Trophoblast cell (in vitro differentiated cells and primary cell): Measurements from ENCODE around the gene THAP11.

Experiments
- DNase-seq, 2 donors: peaks; one replicate each; pipeline ENCODE4 v3.0.0-alpha.2; 2016
- H2AFZ ChIP-seq: 2 replicates; pipeline ENCODE4 v1.6.1; 2013; ENCODE audit warnings: low read length, moderate library complexity, mild to moderate bottlenecking; ENCODE audit not compliant: insufficient read depth, poor library complexity
- H2AK5ac ChIP-seq: 2 replicates; pipeline ENCODE4 v1.6.1; 2013; ENCODE audit warnings: mild to moderate bottlenecking, low read length
- H2BK120ac ChIP-seq: 2 replicates; pipeline ENCODE4 v1.6.1; 2013; ENCODE audit warnings: low read length, mild to moderate bottlenecking, moderate library complexity; ENCODE audit not compliant: insufficient read depth, poor library complexity
- H2BK12ac ChIP-seq: 2 replicates; pipeline ENCODE4 v1.6.1; 2013; ENCODE audit warnings: mild to moderate bottlenecking, low read length, moderate library complexity
- H2BK5ac ChIP-seq: 2 replicates; pipeline ENCODE4 v1.6.1; 2013; ENCODE audit warnings: low read length, low read depth, moderate library complexity, mild to moderate bottlenecking; ENCODE audit not compliant: poor library complexity
- H3K14ac ChIP-seq: 2 replicates; pipeline ENCODE4 v1.6.1; 2013; ENCODE audit warnings: mild to moderate bottlenecking, low read length
- H3K18ac ChIP-seq: 2 replicates; pipeline ENCODE4 v1.6.1; 2013; ENCODE audit warnings: mild to moderate bottlenecking, low read length
- H3K23ac ChIP-seq: 2 replicates; pipeline ENCODE4 v1.6.1; 2013; ENCODE audit warnings: low read length
- H3K27ac ChIP-seq: 2 replicates; pipeline ENCODE4 v1.5.1; 2013; ENCODE audit warnings: low read depth, mild to moderate bottlenecking, inconsistent platforms, low read length, moderate library complexity
- H3K27me3 ChIP-seq: 2 replicates; pipeline ENCODE4 v1.6.1; 2013; ENCODE audit warnings: inconsistent platforms, mild to moderate bottlenecking, low read length, moderate library complexity; ENCODE audit not compliant: insufficient read depth
- H3K36me3 ChIP-seq, 2 experiments: 1 replicate in 1 of 2; 2 replicates in 1 of 2; pipeline ENCODE4 v1.6.1; 2013; ENCODE audit warnings: low read length in 2 of 2, mild to moderate bottlenecking in 2 of 2, moderate library complexity in 1 of 2; ENCODE audit not compliant: insufficient read depth in 2 of 2, control insufficient read depth in 1 of 2
- H3K4ac ChIP-seq: 2 replicates; pipeline ENCODE4 v1.6.1; 2013; ENCODE audit warnings: low read depth, mild to moderate bottlenecking, low read length, moderate library complexity
- H3K4me1 ChIP-seq, 2 experiments: 1 replicate in 1 of 2; 2 replicates in 1 of 2; pipeline ENCODE4 v1.6.1; 2013; ENCODE audit warnings: low read length in 2 of 2, mild to moderate bottlenecking in 2 of 2, moderate library complexity in 1 of 2; ENCODE audit not compliant: insufficient read depth in 2 of 2, control insufficient read depth in 1 of 2
- H3K4me2 ChIP-seq: 2 replicates; pipeline ENCODE4 v1.6.1; 2013; ENCODE audit warnings: inconsistent platforms, mild to moderate bottlenecking, low read length, moderate library complexity
- H3K4me3 ChIP-seq: 2 replicates; pipeline ENCODE4 v1.5.1; 2013; ENCODE audit warnings: mild to moderate bottlenecking, low read depth, low read length, inconsistent platforms
- H3K79me1 ChIP-seq: one replicate; pipeline ENCODE4 v1.6.1; 2013; ENCODE audit warnings: low read length
- H3K79me2 ChIP-seq: 2 replicates; pipeline ENCODE4 v1.6.1; 2013; ENCODE audit warnings: low read length, mild to moderate bottlenecking; ENCODE audit not compliant: control insufficient read depth, insufficient read depth, poor library complexity
- H3K9ac ChIP-seq: 2 replicates; pipeline ENCODE4 v1.6.1; 2013; ENCODE audit warnings: mild to moderate bottlenecking, low read length
- H3K9me3 ChIP-seq: 2 replicates; pipeline ENCODE4 v1.6.1; 2013; ENCODE audit warnings: low read depth, mild to moderate bottlenecking, control low read depth, inconsistent platforms, low read length; ENCODE audit not compliant: insufficient read depth
- H4K12ac ChIP-seq: 2 replicates; pipeline ENCODE4 v1.6.1; 2013; ENCODE audit warnings: low read depth, mild to moderate bottlenecking, low read length, moderate library complexity
- H4K8ac ChIP-seq: 2 replicates; pipeline ENCODE4 v1.6.1; 2013; ENCODE audit warnings: low read depth, mild to moderate bottlenecking, low read length, moderate library complexity
- H4K91ac ChIP-seq: one replicate; pipeline ENCODE4 v1.6.1; 2013; ENCODE audit warnings: low read depth, mild to moderate bottlenecking, low read length, moderate library complexity
- WGBS: extraction: QIAGEN DNeasy Blood & Tissue Kit; methylation state at CpG from one replicate; pipeline ENCODE4 v1.1.7; 2013; ENCODE audit warnings: missing lambda C conversion rate; ENCODE audit not compliant: insufficient read length, insufficient coverage; ENCODE audit errors: extremely low coverage; 5-methylcytosine and 5-hydroxymethylcytosine counted together

The THAP11 gene

GRCh38 chr16:67882374-67883145 is 40.4 kb downstream of the THAP11 start:
- H2BK5ac ChIP-seq, result no peak overlapping the region
- no CpG with 5 or more reads among the region's 18 CpGs for WGBS
- no peak overlapping the region for H4K12ac ChIP-seq
- no peak overlapping the region for H3K27ac ChIP-seq
- H3K9ac ChIP-seq, result no peak overlapping the region
- no peaks in the 10 kb centered on the region for H3K79me2 ChIP-seq
- no peak overlapping the region for H2BK12ac ChIP-seq
- peaks cover 2% of the 10 kb centered on the region for H3K79me1 ChIP-seq
- H4K91ac ChIP-seq, result no peak overlapping the region
- no peak overlapping the region for H3K18ac ChIP-seq
- DNase-seq, result no peak
- H3K4me2 ChIP-seq, result no peak overlapping the region
- peaks cover 68 to 69% of the 10 kb centered on the region in 2 experiments for H3K36me3 ChIP-seq
- H2AK5ac ChIP-seq, result no peak overlapping the region
- peaks cover 20 to 25% of the 10 kb centered on the region in 2 experiments for H3K4me1 ChIP-seq
- no peak overlapping the region for H3K14ac ChIP-seq
- H2BK120ac ChIP-seq, result no peak overlapping the region
- no peak overlapping the region for H2AFZ ChIP-seq
- no peak overlapping the region for H4K8ac ChIP-seq
- H3K4ac ChIP-seq, result no peak overlapping the region
- no peaks in the 10 kb centered on the region for H3K27me3 ChIP-seq
- no peak overlapping the region for H3K23ac ChIP-seq
- H3K4me3 ChIP-seq, result no peak overlapping the region
- peaks cover 4% of the 10 kb centered on the region for H3K9me3 ChIP-seq

DNA sequence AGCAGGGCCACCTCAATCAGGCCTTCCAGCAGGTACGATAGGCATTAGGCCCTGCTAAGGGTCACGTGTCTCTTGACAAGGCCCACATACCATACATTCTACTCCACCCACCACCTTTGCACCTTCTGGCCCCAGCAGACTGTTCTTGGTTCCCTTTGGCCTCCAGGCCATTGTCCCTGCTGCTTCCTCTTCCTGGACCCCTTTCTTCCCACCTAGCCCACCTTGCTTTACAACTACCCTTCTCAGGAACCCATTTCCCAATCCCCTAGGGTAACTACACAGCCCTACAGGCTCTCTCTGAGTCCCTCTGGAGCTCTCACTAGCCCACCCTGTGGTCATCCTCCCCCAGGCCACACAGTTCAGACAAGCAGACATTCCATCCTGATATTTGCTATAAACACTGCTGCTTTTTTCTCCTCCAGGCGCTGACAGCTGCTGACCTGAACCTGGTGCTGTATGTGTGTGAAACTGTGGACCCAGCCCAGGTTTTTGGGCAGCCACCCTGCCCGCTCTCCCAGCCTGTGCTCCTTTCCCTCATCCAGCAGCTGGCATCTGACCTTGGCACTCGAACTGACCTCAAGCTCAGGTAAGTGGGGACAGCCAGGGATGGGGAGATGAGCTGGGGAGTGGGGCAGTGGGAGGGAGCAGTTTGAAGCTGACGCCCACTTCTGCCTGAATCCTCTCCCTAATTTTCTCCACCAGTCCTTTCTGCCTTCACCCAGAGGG is 41.2 kb downstream of the THAP11 start:
- peak overlapping the region; percentile 19 for H4K8ac ChIP-seq
- peak overlapping the region; percentile 7 for H3K4me2 ChIP-seq
- H3K79me2 ChIP-seq, result no peaks in the 10 kb centered on the region
- H3K4ac ChIP-seq, result no peak overlapping the region
- peak overlapping the region; percentile 37 for H3K27ac ChIP-seq
- no peak overlapping the region for H2AK5ac ChIP-seq
- no peak overlapping the region for H4K91ac ChIP-seq
- peak overlapping the region; percentile 54 for H3K14ac ChIP-seq
- H2AFZ ChIP-seq, result no peak overlapping the region
- peak overlapping the region; percentile 7 for H2BK5ac ChIP-seq
- no CpG with 5 or more reads among the region's 6 CpGs for WGBS
- H3K4me3 ChIP-seq, result no peak overlapping the region
- peaks cover 4% of the 10 kb centered on the region for H3K9me3 ChIP-seq
- H3K79me1 ChIP-seq, result peaks cover 2% of the 10 kb centered on the region
- DNase-seq, result peak; percentile 56 to 61
- H3K36me3 ChIP-seq, result peaks cover 60 to 62% of the 10 kb centered on the region in 2 experiments
- peak overlapping the region; percentile 18 for H2BK120ac ChIP-seq
- H3K27me3 ChIP-seq, result no peaks in the 10 kb centered on the region
- H4K12ac ChIP-seq, result peak overlapping the region; percentile 43
- peak overlapping the region; percentile 21 for H3K18ac ChIP-seq
- H2BK12ac ChIP-seq, result peak overlapping the region; percentile 27
- peaks cover 20 to 25% of the 10 kb centered on the region in 2 experiments for H3K4me1 ChIP-seq
- no peak overlapping the region for H3K23ac ChIP-seq
- H3K9ac ChIP-seq, result no peak overlapping the region

DNA sequence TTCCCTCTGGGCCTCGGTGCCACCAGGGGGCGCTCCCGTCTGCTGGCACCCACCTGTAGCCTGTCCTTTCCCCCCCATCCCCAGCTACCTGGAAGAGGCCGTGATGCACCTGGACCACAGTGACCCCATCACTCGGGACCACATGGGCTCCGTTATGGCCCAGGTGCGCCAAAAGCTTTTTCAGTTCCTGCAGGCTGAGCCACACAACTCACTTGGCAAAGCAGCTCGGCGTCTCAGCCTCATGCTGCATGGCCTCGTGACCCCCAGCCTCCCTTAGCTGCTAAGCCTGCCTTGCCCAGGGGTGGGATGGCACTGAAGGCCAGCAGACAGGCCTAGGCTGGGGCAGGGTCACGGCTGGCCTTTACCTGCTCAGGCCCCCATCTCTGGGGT is 41.7 kb downstream of the THAP11 start:
- Histone ChIP-seq H4K12ac (no peak overlapping the region), H4K91ac (no peak overlapping the region), H2BK120ac (no peak overlapping the region), H3K4me2 (no peak overlapping the region), H2BK5ac (no peak overlapping the region), H3K79me1 (peaks cover 2% of the 10 kb centered on the region), H2BK12ac (no peak overlapping the region), H2AFZ (no peak overlapping the region), H3K79me2 (no peaks in the 10 kb centered on the region), H3K14ac (no peak overlapping the region), H3K4ac (no peak overlapping the region), H3K23ac (no peak overlapping the region), H2AK5ac (no peak overlapping the region), H3K36me3 (peaks cover 55 to 56% of the 10 kb centered on the region in 2 experiments), H4K8ac (no peak overlapping the region), H3K9me3 (peaks cover 4% of the 10 kb centered on the region), H3K9ac (no peak overlapping the region), H3K27me3 (no peaks in the 10 kb centered on the region), H3K27ac (no peak overlapping the region), H3K18ac (no peak overlapping the region), H3K4me1 (peaks cover 20 to 25% of the 10 kb centered on the region in 2 experiments), H3K4me3 (no peak overlapping the region)
- DNase-seq, result peak; percentile 32 to 62
- WGBS, result no CpG with 5 or more reads among the region's 11 CpGs

GRCh38 chr16:67884684-67885083 is 42.6 kb downstream of the THAP11 start, which contains the start of gene NRN1L:
NRN1L (plus strand) TSS chr16:67884885; CDS start chr16:67884904, 19 bp downstream.
- no peak within 1 kb of the TSS for H2AFZ ChIP-seq
- WGBS, result no CpG with 5 or more reads among the region's 22 CpGs
- H4K91ac ChIP-seq, result no peak within 1 kb of the TSS
- H2BK5ac ChIP-seq, result no peak within 1 kb of the TSS
- DNase-seq, result peak; percentile 46 to 63
- H3K14ac ChIP-seq, result no peak within 1 kb of the TSS
- H4K8ac ChIP-seq, result no peak within 1 kb of the TSS
- H3K79me2 ChIP-seq, result no peaks in the 10 kb centered on the region
- no peak within 1 kb of the TSS for H2BK120ac ChIP-seq
- peaks cover 20 to 25% of the 10 kb centered on the region in 2 experiments for H3K4me1 ChIP-seq
- H2AK5ac ChIP-seq, result no peak within 1 kb of the TSS
- no peak within 1 kb of the TSS for H3K18ac ChIP-seq
- no peak within 1 kb of the TSS for H2BK12ac ChIP-seq
- H3K23ac ChIP-seq, result no peak within 1 kb of the TSS
- peaks cover 2% of the 10 kb centered on the region for H3K79me1 ChIP-seq
- H3K4me2 ChIP-seq, result no peak within 1 kb of the TSS
- H3K9ac ChIP-seq, result no peak within 1 kb of the TSS
- H4K12ac ChIP-seq, result no peak within 1 kb of the TSS
- H3K27me3 ChIP-seq, result no peaks in the 10 kb centered on the region
- peaks cover 3% of the 10 kb centered on the region for H3K9me3 ChIP-seq
- no peak within 1 kb of the TSS for H3K27ac ChIP-seq
- no peak within 1 kb of the TSS for H3K4ac ChIP-seq
- H3K36me3 ChIP-seq, result peaks cover 47 to 48% of the 10 kb centered on the region in 2 experiments
- no peak within 1 kb of the TSS for H3K4me3 ChIP-seq
